DMS153 treated with DMSO at 0.1 percent for 48 hours (cell line): ENCODE measurements around the gene ZKSCAN5.
"Not testable (repeated sequence)": the region's sequence is repeated elsewhere in the genome, so short reads cannot be mapped to it uniquely, and the experiment has no call there.

Experiments
- DNase-seq: peaks from one replicate; lab custom pipeline; 2025; ENCODE audit not compliant: unreplicated experiment; lab: John Stamatoyannopoulos, UW

The ZKSCAN5 gene

GRCh38 chr7:99580778-99581332, 76.4 kb downstream of the ZKSCAN5 start:
- not testable (repeated sequence) for DNase-seq
